HG03521 (cell line): Measurements from ENCODE around the gene KMT2E.
A peak's percentile ranks its signal among the peaks of the same experiment; 100 is the strongest.

Source experiments
- ATAC-seq: cut with Tn5 transposase; IDR thresholded peaks from one replicate; pipeline ENCODE4 v1.9.1; 2021; ENCODE audit warnings: mild to moderate bottlenecking, moderate library complexity; ENCODE audit not compliant: unreplicated experiment

KMT2E gene

DNA sequence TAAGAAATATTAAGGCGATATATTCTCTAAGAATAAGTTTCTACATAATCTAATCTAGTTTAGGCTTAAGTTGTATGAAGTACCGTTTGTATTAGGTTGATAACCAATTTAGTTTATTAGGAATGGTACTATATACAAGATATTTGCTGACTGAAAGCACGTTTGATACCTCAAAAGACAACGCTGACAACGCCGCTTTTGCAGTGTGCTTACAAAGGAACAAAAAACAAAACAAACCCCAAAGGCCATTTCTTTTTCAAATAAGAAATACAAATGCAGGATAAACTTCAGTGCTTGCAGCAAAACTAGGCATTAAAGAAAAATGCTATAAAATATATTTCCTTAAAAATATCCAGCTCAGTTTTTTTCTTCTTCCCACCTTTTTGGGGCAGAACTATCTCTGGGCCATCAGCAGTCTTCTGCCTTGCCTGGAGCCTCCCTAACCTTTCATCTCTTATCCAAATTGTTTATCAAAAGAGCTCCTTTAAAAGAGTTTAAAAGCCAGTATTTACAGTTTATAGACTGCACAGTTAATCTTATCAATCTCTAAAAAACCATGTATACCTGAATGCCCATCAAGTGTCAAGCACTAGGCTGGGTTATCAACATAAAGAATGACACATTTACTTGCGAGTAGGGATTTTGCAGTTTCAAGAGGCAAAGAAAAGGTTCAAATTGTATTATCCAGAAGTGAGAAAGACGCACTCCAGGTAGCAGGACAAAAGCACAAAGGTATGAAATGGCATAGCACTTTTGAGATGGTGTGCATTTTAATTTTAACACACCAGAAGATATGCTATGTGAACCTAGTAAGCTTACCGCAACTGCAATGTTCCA, 4.1 kb upstream of the KMT2E start:
- no peak for ATAC-seq

DNA sequence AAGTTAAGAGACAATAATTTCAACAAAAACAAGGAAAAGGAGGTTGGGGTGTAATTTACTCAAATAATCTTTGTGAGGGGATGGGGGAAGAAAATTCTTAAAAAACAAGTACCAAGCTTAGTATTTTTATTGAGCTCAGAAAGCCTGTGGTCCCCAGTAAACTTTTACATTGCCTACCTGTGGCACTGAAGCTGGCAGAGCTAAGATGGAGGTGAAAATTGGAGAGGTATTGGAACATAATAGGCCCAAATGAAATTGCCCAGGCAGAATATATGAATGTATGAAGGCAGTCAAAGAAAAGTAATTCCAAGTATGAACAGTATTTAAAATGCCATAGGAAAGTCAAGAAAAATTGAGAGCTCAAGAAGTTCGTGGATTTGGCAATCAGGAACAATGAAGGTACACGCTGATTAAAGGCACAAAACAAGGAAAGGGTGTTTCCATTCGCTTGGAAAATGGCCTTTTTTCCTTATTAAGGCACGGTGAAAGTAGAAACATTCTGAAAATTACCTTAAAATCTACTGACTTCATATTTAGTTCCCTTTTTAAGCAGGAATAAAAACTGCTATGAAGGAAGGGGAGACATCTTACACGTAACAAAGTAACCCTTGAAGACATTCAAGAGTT, 3.4 kb upstream of the KMT2E start:
- no peak for ATAC-seq

DNA sequence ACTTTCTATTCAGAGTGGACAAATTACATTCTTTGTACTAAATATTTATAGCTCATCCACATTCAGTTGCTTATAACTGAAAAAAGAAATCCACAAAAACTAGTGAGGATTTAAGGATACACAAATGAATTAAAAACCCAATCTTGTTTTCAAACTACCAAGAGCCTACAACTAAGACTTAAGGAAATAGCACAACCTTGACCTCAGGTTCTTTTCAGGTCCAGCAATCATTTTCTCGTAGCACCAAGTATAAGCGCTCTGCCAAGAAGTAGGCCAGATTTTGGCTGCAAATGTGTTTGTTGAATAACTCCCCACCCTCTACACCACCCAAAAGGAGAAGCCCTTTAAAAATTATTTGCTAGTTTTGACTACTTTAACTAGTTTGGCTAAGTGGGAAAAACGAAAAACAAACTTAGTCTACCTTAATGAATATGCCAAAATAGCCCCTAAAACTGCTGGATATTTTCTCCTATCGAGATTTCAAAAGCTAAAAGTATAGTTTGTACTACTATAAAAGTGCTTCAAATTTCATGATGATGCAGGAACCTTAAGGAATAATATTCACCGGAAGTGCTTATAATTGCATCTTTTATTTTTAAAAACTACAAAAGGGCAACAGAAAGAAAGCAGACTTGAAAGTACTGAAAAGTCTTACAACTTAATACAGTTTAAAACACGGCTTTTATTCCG, 2.7 kb upstream of the KMT2E start:
- no peak for ATAC-seq

DNA sequence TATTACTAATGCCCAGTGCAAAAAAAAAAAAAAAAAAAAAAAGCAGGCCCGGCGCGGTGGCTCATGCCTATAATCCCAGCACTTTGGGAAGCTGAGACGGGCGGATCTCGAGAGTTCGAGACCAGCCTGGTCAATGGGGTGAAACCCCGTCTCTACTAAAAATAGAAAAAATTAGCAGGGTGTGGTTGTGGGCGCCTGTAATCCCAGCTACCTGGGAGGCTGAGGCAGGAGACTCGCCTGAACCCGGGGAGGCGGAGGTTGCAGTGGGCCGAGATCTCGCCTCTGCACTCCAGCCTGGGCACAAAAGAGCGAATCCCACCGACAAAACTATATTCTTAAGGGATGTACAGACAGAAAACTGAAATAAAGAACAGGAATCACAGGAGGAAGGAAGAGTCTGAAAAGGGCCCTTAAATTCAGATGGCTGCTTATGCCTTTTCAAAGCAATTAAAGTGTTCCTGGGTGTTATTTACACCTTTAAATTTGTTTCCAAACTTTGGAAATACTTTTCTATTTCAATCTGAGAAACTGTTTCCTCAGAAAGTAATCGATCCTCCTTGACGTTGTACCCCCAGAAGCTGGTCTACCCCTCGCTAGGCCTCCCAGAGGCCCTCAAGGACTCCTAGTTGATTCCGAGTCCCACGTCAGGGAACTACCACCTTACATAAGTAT, 2.0 kb upstream of the KMT2E start:
- no peak for ATAC-seq

DNA sequence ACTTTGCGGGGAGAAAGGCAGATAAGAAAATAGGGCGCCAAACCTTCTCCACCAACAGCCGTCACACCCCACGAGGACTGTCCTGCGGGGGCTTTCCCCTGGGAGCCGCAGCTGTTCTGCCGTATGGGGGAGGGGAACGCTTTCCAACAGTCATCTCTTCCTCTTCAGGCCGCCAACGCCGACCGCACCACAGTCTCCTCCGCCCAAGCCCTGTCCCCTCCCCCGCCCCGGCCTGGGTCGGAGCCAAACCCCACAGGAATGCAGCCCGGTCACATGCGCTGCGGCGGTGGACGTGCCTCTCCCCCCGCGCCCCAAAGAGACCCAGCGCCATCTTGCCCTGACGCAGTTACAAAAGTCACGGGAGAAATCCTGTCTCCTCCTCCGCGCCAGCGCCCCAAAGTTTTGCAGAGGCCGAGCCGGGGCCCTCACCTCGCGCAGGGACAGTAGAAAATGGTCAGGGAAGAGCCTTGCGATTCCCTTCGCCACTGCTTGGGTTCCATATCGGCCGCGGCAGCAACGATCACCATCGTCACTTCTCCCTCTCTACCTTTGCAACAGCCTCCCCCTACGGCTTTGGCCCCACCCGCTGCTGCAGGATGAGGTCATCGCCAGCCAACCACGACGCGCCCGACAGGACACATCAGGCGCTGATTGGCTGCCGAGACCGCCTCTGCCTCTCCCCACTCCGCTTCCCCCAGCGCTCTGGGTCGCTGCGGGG, 1.3 kb upstream of the KMT2E start:
- peak; percentile 66 for ATAC-seq

DNA sequence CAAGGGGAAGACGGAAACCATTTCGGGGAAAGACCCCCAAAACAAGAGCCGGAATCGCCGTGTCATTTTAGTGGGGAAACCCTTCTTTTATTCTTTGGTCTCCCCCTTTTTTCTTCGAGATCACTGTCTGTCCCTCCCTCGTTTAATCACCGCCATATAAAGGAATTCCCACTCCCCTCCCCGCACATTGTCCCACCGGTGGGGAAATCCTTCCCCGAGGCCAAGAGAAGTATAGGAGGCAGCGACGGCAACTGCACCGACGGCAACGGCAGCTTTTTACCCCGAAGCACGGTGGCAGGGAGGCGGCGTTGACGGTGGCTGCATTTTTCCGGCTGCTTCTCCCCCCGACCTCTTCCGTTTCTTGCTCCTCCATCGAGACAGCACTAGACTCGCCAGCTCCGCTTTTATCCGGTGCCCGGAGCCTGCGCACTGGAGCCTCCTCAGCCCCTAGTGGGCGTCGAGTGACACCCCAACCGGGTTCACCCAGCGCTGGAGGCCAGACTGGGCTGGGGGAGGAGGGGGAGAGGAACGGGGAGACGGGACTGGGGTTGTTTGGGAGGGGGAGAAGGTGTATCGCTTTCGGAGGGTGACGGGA, 687 bp upstream of the KMT2E start:
- peak; percentile 39 for ATAC-seq

DNA sequence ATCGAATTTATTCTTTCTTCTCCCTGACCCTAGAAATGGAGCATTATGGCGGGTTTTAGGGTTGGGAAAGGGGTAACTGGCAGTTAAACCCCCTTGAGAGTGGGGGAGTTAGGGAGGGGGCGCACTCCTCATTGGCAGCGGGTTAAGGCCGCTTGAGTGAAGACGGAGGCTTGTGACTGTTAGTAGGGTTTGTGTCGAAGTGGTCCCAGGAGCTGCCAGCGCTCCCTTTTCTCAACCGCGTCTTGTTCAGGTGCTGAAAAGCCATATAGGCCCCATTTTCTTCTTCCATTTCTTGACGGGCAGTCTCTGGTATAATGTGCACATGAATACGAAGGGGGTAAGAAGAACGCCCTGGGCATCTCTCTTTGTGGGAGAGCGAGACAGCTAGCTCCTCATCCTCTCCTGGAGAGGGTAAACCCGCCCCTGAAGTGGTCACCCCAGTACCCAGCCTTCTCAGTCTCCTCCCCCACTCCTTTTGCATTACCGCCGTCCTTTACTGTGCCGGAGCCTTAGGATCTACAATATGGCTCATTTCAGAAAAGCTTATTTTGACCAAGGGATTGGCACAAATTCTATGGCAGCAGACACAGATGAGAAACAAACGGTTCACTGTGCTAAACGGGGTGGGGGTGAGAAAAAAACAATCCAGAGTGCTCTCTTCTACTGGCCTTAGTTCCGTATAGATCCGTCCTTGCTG, 836 bp downstream of the KMT2E start:
- ATAC-seq: no peak

DNA sequence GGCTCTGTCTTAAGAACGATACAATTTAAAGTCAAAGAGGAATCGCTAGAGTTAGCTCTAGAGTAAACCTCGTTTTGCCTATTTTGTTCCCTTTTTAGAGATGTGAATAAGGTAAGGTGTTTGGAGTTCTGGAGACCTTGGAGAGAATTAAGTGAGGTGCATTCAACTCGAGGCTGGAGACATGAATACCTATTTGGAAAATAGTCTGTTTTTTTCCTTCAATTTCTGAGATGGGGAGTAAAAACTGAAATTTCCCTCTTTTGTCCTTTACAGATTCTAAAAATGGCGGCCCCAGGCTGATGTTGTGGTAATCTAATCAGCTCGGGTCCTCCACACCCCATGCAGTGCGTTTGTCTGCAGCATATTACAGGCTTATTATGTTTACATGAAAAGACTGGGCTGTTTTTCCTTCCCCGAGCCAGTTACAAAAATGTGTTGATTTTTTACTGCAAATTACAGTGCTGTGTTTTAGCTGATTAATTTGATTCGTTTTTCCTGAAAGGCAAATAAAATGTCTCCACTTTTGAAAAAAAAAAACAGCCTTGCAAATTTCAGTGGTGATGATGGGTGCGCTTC, 1.5 kb downstream of the KMT2E start:
- ATAC-seq: no peak

DNA sequence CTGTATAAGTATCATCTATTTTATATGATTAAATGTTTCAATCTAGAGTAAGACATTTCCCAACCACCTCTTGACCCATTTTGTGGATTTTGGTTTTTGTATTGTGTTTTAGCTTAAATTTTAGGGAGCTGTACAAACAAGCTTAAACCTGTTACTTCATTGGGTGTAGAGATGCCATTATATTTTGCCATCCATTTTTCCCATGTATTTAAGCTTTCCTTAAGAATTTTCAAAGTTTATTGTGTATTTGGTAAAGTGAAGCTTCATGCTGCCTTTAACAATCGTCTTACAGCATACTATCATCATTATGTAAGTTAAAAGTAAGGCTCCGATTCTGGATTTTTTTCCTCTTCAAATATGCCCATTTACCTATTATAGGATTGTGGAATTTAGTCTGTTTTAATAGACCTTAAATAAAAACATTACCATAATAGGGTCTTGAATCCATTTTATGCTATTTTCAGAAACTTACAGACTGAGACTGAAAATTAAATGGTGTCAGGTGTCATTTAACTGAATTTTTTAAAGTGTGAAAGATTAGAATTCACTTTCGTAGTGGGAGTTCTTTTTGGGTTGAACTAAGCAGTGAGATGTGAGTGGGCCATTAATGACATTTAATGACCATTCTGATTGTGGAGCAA, 2.2 kb downstream of the KMT2E start:
- ATAC-seq: no peak

DNA sequence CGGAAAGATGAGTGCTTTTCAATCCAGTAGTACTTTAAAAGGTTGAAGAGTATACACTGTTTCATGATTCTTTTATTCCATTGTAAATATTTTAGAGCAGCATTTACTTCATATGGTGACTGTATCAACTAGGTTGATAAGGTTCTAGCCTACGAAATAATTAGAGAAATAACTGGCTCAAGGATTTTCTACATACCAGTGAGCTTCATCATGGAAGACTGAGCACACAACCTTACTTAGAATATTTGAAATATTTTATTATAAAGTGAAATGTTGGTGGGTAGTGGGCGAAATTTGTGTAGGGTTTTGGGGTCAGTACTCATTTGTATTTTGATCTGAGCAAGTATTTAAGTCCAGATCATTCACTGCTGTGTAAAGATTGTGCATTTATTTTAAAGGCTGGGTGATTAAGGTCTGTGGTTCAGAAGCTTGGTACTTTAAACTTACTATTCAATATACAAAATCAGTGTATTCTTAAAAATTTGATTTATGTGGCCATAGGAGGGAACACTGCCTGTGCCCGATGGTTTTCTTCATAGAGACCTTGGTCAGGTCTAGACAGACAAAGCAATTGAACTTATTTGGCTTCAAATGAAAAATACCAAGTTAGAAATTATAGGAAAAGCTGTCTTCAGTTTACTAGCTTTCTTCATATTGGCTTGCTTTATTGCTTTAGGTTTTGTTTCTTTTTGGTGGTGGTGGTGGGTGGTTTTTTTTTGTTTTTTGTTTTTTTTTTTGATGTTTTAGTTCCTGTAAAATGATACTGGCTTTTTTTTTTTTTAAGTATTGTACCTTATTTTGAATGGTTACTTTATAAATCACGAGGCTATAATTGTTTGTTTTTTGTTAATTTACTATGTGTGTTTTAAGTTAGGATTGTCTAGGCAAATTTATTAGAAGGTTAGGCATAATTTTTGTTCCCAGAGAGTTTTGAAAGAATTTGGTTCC, 3.0 kb downstream of the KMT2E start:
- ATAC-seq: no peak

DNA sequence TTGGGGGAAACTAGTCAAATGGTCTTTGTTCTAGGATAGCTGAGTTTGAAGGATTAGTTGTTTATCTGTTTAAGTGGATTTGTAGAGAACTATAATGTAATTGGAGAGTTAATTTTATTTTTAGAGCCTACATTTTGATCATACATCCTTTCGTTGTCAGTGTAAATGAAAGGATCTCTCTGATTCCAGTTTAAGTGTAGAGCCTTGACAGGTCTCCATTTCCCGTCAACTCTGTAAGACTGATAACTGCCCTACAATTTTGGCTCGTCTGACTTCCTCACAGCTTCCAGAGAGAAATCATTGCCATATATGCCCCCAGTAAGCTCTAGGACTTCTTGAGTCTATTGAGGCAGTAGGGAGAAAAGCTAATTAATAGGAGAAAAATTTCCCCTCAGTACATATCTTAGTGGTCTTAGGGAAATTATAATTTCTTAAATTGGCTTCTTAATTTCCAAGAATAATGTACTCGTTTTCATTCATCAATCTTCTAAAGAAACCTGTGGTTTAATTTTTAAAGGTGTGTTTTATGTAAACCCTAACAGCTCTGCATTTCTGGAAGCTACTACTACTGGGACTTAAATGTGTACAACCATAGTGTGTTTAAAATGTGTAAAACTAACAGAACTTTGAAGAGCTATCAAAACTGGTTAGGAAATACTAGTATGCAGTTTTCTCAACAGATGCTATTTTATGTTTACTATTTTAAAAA, 3.8 kb downstream of the KMT2E start:
- ATAC-seq: no peak

DNA sequence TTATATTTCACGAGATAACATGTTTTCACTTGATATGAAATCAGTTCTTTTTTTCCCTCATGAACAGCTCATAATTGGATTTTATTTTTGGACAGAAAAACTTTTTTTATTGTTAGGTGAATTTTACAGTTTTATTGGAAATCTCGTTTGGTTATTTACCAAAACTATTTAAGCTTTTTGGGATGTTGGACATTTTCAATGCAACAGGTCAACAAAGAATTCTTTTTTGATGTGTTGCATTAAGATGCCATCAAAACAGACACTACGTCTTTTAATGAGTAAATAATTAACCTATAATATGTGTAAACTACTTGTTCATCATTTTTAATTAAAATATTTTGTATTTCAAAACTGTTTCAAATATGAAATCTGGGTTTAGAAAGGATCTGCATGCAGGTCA, 5.3 kb downstream of the KMT2E start:
- no peak for ATAC-seq

DNA sequence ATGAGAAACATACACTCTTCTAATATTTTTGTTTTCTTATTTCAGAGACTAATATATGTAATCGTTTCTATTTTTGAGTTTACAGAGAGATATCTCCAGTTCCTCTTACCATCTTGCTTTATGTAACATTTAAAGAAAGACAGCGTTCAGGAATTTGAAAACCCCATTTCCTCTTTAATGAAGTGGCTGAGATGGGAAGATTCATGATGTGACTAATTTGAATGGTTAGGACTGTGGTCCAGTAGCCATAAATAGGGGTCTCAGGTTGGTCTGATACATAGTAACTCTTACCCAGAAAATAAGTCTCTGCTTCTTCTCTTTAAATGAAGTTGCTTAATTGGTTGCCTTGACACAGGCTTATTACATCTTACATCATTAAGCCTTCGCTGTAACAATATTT, 6.9 kb downstream of the KMT2E start:
- no peak for ATAC-seq

DNA sequence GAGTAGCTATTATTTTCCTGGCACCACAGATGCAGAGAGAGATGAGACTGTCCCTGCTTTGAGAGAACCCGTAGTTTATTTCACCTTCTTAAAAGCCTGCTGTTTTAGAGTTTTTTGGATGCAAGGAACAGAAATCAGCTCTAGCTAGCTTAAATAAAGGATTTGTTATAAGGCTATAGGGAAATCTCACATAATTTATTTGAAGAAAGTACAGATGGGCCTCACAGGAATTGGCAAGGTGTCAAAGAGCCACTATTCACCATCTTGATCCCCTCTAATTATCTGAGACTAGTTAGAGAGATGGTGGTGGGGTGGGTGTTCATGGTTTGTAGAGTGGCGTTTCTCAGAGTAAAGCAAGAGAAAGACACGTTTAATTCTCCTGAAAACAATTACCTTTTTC, 7.3 kb downstream of the KMT2E start:
- ATAC-seq: no peak

DNA sequence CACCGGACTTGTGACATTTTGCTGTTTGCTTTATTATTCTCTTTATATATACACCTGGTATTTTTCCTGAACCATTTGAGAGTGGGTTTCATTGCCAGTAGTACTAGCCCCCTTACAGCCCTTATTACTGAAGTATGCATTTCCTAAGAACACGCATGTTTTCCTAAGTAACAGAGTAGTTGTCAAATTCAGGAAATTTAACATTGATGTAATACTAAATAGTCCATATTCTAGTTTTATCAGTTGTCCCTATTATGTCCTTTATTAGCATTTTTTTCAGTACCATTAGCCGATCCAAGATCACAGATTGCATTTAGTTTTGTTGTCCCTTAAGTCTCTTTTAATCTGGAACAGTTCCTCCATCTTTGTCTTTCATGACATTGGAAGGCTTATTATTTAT, 8.0 kb downstream of the KMT2E start:
- no peak for ATAC-seq

DNA sequence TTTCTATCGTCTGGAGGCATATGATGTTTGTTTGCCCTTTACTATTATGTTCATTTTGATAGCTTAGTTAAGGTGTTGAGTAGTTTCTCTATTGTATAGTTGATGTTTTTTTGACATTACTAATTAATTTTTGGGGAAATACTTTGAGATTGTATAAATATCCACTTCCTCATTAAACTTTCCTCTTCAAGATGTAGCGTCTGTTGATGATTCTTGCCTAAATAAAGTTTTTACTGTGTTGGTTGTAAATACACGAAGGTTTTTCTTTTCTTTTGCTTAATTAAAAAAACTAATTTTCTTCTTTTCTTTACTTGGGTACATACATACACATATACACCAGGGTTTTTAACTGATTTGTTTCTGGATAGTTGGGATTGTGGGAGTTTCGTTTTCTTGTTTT, 8.5 kb downstream of the KMT2E start:
- ATAC-seq: no peak

DNA sequence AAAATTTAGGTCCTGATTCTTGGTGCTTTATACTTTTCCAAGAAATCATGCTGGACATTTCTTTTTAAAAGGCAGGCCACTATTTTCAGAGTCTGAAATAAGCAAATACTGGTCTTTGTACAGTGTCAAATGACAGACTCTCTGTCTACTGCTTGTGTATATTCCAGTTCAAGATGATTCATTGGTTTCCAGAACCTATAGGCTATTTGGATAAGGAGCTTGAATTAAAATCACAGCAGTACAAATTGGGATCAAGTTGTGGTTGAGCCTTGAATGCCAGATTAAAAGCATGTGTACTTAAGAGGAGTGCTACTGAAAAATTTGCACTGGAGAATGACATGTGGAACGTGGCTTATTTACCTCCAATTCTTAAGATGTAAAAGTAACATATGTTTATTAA, 10.7 kb downstream of the KMT2E start:
- no peak for ATAC-seq
